Left forelimb (tissue), 1 donor: ENCODE results near the gene LRMDA.

ENCODE experiments used
- DNase-seq: peaks from one replicate; pipeline ENCODE4 v3.0.0-alpha.2; 2018; ENCODE audit warnings: low spot score

LRMDA gene

GRCh38 chr10:75431180-75432111 is at the start of gene LRMDA:
LRMDA (plus strand) TSS chr10:75431624.
- DNase-seq = no peak

DNA sequence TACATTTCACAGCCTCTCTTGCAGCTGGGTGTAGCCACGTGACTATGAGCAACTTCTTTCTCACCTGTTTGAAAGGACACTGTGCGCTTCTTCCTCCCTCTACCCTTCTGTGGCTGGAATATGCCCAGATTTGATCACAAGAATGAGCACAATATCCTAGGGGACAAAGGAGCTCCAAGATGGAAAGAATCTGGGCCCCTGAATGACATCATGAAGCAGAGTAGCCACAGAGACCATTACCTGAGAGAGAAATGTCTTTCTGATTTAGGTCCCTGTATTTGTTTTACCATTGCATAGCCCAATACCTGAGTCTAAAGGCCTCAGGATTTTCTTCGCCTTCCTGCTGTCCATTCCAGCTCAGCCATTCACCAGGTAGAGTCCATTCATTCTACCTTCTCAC is 45.3 kb upstream of the LRMDA start:
- no peak for DNase-seq

DNA sequence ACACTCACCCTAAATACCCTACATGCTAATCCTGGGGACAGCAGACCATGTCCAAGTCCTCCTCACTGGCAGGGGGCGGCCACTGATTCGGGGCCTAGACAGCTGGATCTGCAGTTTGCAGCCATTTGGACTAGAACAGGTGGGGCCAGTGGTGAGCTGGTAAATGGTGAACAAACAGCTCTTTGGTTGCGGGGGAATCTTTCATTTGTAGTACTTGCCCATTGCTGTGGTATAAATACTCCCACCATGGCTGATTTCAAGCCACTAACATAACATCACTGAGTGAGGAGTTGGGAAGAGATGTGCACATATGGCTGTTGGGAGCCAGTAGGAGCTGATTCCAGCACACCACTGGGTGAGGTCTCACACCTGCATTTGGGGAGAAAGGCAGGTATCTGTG is 43.3 kb upstream of the LRMDA start:
- no peak for DNase-seq

DNA sequence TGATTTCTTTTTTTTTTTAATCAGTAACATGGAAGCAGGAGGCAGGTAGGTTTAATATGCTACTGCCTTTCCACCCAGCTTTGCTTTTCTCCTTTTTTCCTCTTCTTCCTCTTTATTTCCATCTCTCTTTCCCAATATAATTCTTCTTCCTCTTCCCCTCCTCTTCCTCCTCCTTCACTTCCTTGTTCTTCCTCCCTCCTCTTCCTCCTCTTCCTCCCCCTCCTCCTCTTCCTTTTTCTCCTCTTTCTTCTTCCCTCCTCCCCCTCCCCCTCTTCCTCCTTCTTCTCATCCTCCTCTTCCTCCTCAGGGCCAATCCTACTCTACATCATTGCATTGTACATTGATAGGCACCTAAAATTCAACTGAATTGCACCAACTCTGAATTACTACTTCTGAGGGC is 41.2 kb upstream of the LRMDA start:
- DNase-seq = no peak

DNA sequence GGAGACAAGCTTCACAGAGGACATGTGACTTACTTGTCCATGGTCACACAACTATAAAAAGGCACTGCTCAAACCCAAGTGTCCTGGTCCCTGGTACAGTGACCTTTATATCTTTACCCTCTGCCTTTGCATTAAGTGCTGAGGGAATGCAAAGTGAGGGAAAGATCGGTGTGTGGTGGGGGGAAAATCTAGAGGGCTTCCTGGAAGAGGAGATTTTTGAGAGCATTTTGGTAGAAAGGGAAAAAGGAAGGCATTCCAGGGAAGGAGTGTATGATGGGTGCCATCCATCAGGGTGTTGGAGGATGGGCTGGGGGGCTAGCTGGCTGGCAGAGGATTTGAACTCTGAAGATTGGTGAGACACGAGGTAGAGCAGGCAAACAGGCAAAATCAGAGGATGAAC is 39.2 kb upstream of the LRMDA start:
- no peak for DNase-seq

GRCh38 chr10:75392744-75393143 is 38.7 kb upstream of the LRMDA start:
- DNase-seq = no peak

- no peak for DNase-seq
Observed at GRCh38 chr10:75394221-75394620, 37.2 kb upstream of the LRMDA start.

DNA sequence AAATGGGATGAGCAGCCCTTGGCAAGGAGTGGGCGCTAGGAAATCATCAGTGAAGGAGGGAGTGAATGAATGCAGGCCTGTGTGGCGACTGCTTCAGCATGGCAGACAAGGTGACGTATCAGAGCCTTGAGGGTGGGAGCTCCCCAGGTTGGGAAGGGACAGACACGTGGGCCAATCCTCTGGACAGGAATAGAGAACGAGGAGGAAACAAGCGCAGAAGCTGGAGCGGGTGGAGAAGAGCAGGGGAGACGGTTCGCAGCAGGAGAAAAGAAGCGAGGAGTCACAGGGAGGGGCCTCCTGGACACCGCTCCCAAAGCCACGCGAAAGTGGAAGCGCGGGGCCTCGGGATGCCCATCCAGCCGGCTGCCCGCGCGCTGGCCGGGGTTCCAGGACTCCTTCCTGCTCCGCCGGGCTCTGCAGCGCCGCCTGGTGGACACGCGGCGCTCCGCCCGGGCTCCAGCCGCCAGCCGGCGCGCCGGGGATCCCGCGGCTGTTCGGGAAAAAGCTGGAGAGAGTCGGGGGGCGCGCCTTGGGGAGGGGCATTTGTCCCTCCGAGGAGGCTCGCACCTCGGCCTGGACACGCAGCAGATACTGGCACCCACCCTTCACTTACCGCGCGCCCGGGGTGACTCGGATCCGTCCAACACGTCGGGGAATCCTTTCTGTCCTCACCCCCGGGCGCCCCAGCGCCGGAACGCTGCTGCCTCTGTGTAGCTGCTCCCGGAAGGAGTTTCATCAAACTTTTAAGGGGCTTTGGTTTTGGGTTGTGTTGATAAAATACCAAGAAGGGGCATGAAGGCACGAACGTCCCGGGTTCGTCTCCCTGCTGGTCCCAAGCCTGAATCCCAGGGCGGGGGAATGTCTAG is 36.1 kb upstream of the LRMDA start:
- DNase-seq = peak; percentile 86

GRCh38 chr10:75395932-75396630 is 35.3 kb upstream of the LRMDA start:
- no peak for DNase-seq

DNA sequence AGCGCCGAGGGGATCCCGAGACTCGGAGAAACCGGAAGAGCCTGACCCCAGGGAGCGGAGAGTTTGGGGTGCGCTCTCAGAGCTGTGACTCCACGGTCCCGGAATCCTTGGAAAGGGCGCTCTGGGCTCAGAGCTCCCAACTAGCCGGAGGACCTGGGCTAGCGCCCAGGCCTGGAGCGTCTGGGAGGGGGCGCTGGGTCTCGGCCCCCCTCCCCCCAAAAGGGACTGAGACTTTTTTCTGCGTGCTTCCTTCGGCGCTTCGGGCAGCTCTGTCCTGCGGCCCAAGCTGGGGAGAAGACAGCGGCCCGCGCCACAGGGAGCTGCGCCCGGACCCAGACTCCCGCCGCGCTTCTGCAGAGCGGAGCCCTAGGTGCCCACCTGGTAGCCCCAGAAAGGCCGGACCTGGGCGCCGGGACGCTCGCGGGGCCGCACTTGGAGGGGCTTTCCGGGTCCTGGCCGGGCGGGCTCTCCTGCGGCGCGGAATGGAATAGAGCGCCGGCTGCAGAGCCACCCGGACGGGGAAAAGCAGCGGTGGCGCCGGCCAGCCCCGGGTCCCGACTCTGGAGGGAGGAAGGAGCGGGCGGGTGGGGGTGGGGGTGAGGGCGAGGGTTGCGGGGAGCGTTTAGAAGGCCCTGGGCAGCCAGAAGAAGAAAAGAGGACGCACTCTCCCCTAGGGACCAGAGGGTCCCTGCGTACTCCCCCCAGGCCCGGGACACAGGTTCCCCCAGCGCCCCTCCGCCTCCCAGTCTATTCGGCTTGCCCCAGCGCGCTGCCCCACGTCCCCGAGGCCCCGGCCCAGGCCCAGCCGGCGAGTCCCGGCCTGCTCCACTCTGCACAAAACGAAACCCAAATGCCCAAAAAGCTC is 34.6 kb upstream of the LRMDA start:
- DNase-seq = no peak

DNA sequence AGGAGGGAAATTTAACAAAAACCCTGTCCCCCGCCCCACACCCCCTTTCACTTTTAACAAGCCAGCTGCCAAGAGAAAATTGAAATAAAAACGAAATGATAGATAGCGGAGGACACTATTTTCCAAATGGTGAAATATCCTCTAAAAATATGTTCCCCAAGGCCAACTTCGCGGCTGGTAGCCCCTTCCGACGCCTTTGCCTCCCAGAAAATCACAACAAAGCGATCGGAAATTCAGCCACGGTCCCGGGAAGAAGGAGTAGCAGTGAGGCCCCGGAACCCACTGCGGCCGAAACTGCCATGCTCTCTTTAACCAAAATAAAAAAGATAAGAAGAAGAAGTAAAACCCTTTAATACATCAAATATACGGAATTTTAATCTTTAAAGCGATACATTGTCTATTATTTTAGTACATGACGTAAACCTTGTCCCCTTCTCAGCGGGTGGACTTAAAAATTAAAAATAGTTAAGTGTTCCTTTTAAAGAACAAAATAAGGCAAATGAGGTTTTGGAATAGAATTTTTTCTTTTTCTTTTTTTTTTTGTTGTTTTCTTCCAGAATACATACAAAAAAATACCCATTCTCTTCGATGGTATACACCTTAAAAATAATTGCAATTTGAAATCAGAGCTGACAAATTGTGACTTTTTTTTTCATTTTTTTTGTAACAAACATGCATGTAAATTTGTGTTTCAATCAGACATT is 33.8 kb upstream of the LRMDA start:
- no peak for DNase-seq

- no peak for DNase-seq
Observed at GRCh38 chr10:75398200-75398691, 33.2 kb upstream of the LRMDA start.

DNA sequence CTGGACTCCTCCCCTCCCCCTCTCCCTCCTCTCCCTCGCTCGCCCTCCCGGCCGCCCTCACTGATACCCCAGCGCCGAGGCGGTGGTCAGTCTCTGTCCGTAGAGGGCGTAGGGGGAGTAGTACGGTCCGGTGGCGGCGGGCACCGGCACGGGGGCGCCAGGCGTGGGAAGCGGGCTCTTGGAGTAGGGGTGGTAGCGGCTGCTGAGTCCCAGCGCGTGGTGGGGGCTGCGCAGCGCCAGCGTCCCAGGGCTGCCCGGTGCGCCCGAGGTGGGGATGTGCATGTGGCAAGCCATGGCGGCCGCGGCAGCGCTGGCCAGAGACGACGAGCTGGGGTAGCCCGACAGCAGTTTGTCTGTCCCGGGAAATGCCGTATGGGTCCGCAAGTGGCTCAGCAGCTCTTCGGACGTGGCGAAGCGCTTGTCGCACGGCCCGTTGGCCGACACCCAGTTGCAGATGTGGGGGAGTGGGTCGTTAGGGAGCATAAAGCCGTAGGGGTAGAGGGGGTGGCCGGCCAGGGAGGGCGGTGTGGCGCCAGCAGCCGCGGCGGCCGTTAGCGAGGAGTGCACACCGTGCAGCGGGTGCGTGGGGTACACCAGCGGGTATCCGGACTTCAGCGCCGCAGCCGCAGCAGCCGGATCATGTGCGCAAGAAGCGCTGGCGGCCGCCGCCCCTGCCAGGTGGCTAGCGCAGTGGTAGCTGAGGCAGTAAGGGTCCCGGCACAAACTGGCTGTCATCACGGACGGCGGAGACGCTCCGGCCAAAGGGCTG is 32.5 kb upstream of the LRMDA start:
- DNase-seq = no peak

DNA sequence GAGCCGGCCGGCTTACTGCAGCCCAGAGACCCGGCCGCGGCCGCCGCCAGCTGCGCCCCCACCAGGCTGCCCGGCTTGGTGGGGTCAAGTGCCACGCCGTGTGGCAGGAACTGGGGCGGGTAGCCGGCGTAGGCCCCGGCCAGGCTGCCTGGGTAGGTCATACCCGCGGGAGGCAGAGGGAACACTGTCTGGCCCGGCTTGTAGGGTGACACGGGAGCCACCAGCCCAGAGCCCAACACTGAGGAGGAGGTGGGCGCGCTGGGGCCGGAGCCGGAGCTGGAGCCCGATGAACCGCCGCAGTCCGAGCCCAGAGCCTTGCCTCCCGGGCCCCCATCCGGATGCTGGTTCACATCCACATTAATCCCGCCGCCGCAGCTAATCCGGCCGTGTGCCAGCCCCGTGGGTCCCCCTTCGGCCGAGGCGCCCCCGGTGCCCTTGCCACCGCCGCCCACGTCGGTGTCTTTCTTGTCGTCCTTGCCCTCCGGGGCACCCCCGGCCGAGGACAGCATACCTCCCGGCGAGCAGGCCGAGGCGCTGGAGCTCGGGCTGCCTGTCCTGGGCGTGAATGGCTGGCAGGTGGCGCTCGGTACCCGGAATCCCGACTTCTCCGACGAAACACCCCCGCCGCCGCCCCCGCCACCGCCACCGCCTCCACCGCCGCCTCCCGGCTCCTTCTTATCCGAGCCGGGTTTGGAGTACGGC is 31.8 kb upstream of the LRMDA start:
- DNase-seq = peak; percentile 88

GRCh38 chr10:75400163-75400770 is 31.2 kb upstream of the LRMDA start:
- DNase-seq = no peak

DNA sequence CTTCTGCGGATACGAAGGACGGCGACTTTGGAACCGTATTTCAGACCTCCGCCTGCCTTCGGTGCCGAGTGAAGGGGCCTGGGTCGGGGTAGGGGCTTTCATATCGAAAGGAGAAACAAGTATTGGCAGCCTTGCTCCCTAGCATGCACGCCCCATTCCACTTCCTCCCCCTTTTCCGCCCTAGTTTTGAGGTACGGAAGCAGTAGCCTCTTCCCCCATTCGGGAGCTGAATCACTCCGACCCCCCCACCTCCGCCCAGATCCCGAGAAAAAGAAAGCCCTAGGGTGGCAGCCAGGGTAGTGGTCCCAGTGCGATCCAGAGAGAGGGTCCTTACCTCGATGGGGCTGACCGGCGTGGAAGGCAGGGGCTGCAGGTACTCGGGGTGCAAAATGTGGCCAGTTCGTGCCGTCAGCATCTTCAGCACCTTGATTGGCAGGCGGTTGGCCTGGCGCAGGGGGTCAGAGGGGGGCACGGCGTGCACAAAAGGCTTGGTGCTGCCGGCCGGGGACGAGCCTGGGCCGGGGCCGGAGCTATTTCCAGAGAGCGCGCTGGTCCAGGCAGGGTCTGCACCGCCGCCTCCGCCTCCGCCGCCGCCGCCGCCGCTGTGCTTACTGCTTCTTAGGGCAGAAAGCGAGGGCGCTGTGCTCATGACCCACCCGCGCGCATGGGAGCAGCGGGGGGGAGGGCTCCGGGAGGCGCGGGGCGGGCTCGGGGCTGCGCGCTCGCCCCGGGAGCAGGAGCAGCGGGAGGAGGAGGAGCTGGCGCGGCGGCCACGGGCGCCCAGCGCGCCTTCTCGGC is 30.5 kb upstream of the LRMDA start:
- no peak for DNase-seq

- peak; percentile 98 for DNase-seq
Observed at GRCh38 chr10:75401569-75402485, 29.6 kb upstream of the LRMDA start, which contains the start of gene ZNF503. ZNF503 (minus strand) TSS chr10:75401764; CDS start chr10:75401419, 345 bp downstream.
